ENCODE results near the gene DNAH6. TPM values are rescaled to one million over a fixed set of nuclear protein-coding genes. Genes with fewer than 3 reads are reported as not detected.

The DNAH6 gene
- total RNA-seq, 1 donor from 2014 or later = 5.5 TPM

DNA sequence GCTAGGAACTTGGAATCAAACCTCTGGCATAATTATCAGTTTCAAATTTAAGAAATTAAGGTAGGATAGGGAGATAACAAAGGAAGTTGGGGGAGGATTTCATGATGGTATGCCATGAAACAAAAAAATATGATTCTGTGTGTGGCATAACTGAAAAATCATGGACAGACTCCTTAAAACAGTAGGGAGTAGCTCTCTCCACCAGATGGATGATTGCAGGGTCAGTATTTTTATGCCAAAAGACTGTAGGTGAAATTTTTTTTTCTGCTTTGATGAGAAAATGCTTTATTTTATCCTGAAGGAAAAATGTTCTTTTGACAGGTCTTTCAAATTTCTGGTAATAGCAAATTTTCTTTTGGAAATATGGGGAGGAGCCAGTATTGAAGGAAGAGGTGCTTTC is 270.3 kb downstream of the DNAH6 start:
- TF ChIP-seq, protein P1, sequence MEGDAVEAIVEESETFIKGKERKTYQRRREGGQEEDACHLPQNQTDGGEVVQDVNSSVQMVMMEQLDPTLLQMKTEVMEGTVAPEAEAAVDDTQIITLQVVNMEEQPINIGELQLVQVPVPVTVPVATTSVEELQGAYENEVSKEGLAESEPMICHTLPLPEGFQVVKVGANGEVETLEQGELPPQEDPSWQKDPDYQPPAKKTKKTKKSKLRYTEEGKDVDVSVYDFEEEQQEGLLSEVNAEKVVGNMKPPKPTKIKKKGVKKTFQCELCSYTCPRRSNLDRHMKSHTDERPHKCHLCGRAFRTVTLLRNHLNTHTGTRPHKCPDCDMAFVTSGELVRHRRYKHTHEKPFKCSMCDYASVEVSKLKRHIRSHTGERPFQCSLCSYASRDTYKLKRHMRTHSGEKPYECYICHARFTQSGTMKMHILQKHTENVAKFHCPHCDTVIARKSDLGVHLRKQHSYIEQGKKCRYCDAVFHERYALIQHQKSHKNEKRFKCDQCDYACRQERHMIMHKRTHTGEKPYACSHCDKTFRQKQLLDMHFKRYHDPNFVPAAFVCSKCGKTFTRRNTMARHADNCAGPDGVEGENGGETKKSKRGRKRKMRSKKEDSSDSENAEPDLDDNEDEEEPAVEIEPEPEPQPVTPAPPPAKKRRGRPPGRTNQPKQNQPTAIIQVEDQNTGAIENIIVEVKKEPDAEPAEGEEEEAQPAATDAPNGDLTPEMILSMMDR (IDR thresholded peaks at IDR 0.05; ENCODE audit: unreplicated experiment) = no peak
- H3K36me3 Mint-ChIP-seq (ENCODE audit: insufficient read depth) = no peaks in the 10 kb centered on the region
- no peaks in the 10 kb centered on the region for H3K9me3 Mint-ChIP-seq (ENCODE audit: low read depth)
- H3K27me3 Mint-ChIP-seq = no peaks in the 10 kb centered on the region
- no peak overlapping the region for H3K4me3 Mint-ChIP-seq (ENCODE audit: low read depth)
- H3K27ac Mint-ChIP-seq = no peak overlapping the region
- DNase-seq (ENCODE audit: low spot score, unreplicated experiment) = no peak
- no peaks in the 10 kb centered on the region for H3K4me1 Mint-ChIP-seq (ENCODE audit: low read depth)

DNA sequence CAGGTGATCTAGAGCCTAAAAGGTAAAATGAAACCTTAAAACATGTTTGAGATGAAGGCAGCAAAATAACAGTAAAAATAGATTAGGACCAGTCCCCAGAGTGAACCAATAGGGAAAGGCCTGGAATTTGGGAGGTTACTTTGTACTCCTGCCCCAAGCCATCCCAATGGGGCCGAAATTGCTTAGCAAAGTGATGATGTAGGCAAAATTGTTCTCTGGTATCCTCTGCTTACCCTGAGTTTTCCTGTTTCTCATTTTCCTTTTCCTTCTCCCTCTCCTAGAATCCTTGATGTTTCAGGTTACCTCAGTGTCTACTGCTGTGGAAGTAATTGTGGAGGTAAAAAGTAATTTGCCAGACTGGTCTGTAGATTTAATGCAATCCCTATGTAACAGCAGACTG is 271.7 kb downstream of the DNAH6 start:
- no peak for DNase-seq (ENCODE audit: low spot score, unreplicated experiment)
- H3K4me1 Mint-ChIP-seq (ENCODE audit: low read depth) = no peaks in the 10 kb centered on the region
- no peaks in the 10 kb centered on the region for H3K27me3 Mint-ChIP-seq
- H3K4me3 Mint-ChIP-seq (ENCODE audit: low read depth) = no peak overlapping the region
- no peak overlapping the region for H3K27ac Mint-ChIP-seq
- TF ChIP-seq, protein P1 (IDR thresholded peaks at IDR 0.05; ENCODE audit: unreplicated experiment) = no peak
- no peaks in the 10 kb centered on the region for H3K36me3 Mint-ChIP-seq (ENCODE audit: insufficient read depth)
- no peaks in the 10 kb centered on the region for H3K9me3 Mint-ChIP-seq (ENCODE audit: low read depth)

DNA sequence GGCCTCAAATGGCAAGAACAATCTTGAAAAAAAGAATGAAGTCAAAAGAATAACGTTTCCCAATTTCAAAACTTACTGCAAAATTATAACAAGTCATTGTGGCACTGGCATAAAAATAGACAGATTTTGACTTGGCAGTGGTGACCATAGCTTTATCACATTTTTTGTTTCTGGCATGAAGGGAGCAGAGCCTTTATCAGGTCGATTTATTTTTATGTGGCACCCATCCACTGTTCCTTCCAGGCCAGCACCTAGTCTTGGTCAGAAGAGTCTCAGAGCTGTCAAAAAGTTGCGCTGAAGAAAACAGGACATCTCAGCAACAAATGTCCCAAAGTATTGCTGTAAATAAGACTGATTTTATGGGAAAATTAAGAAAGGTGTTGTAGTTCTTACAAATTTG is 272.2 kb downstream of the DNAH6 start:
- H3K9me3 Mint-ChIP-seq (ENCODE audit: low read depth) = no peaks in the 10 kb centered on the region
- no peaks in the 10 kb centered on the region for H3K4me1 Mint-ChIP-seq (ENCODE audit: low read depth)
- H3K36me3 Mint-ChIP-seq (ENCODE audit: insufficient read depth) = peaks cover 2% of the 10 kb centered on the region
- TF ChIP-seq, protein P1 (IDR thresholded peaks at IDR 0.05; ENCODE audit: unreplicated experiment) = no peak
- no peak for DNase-seq (ENCODE audit: low spot score, unreplicated experiment)
- H3K27me3 Mint-ChIP-seq = no peaks in the 10 kb centered on the region
- H3K4me3 Mint-ChIP-seq (ENCODE audit: low read depth) = no peak overlapping the region
- no peak overlapping the region for H3K27ac Mint-ChIP-seq

DNA sequence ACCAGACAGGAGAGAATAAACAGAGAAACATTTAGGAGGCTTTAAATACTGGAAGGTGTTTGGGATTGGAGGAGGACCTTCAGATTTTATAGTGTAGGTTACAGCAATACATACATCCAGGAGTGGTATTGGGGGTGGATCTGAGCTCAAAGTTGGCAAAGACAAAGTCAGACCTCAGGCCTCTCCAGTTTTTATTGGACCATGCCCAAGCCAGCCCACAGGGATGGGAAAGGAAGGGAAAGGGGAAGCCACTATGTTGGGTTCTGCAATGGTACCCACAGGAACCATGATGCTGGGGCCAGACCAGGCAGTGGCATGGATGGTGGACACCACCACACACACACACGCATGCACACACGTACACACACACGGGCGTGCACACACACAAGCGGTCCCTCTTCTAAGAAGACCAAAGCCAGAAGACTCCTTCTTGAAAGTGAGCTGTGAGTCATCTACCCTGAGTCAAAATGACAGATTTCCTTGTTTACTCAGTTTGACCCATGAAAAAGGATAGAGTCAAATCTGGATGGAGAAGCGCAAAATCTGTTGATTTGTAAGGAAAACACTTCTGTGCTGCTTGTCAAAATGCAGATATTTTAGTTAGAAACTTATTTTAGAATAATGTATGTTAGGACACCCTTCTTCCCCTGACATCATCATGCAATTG is 276.7 kb downstream of the DNAH6 start:
- Mint-ChIP-seq H3K4me3 (ENCODE audit: low read depth) (no peak overlapping the region), H3K36me3 (ENCODE audit: insufficient read depth) (peaks cover 2% of the 10 kb centered on the region), H3K9me3 (ENCODE audit: low read depth) (no peaks in the 10 kb centered on the region), H3K4me1 (ENCODE audit: low read depth) (no peaks in the 10 kb centered on the region), H3K27ac (no peak overlapping the region), H3K27me3 (no peaks in the 10 kb centered on the region)
- no peak for DNase-seq (ENCODE audit: low spot score, unreplicated experiment)
- TF ChIP-seq, protein P1 (IDR thresholded peaks at IDR 0.05; ENCODE audit: unreplicated experiment) = no peak

DNA sequence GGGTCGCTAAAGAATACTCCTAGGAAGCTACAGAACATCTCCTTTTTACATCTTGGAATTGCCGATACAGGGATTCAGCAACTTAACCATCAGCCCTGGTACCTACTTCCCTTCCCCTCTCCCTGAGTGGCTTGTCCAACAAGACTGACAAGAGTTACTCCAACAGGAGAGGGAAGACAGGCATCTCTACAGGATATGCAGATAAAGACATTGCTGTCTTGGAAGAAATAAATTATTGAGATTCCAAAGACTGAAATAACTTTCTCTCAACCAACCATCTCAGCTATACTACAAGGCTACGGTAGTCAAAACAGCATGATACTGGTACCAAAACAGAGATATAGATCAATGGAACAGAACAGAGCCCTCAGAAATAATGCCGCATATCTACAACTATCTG is 277.3 kb downstream of the DNAH6 start:
- peaks cover 2% of the 10 kb centered on the region for H3K36me3 Mint-ChIP-seq (ENCODE audit: insufficient read depth)

More for the DNA sequence above, 277.3 kb downstream of the DNAH6 start:
- Mint-ChIP-seq H3K4me1 (ENCODE audit: low read depth) (no peaks in the 10 kb centered on the region), H3K27ac (no peak overlapping the region), H3K27me3 (no peaks in the 10 kb centered on the region), H3K9me3 (ENCODE audit: low read depth) (no peaks in the 10 kb centered on the region), H3K4me3 (ENCODE audit: low read depth) (no peak overlapping the region)
- TF ChIP-seq, protein P1 (IDR thresholded peaks at IDR 0.05; ENCODE audit: unreplicated experiment) = no peak
- no peak for DNase-seq (ENCODE audit: low spot score, unreplicated experiment)
